Adipocyte (in vitro differentiated cells): Measurements from ENCODE around the gene PTHLH.

Experiments used
- DNase-seq: peaks from one replicate; pipeline ENCODE4 v3.0.0-alpha.2; 2015; ENCODE audit warnings: low read depth
- H3K27me3 ChIP-seq: replicated peaks from 2 replicates; pipeline ENCODE4 v1.7.0; 2013; ENCODE audit warnings: mild to moderate bottlenecking, low read length, moderate library complexity; ENCODE audit not compliant: control insufficient read depth, insufficient read depth
- H3K36me3 ChIP-seq: 2 replicates; pipeline ENCODE4 v1.7.0; 2013; ENCODE audit warnings: low read length, mild to moderate bottlenecking, moderate library complexity; ENCODE audit not compliant: control insufficient read depth, insufficient read depth, severe bottlenecking
- H3K4me1 ChIP-seq: 2 replicates; pipeline ENCODE4 v1.7.0; 2013; ENCODE audit warnings: mild to moderate bottlenecking, low read length, moderate library complexity; ENCODE audit not compliant: control insufficient read depth, insufficient read depth
- H3K4me3 ChIP-seq: 2 replicates; pipeline ENCODE4 v1.7.0; 2013; ENCODE audit warnings: mild to moderate bottlenecking, low read length, moderate library complexity
- H3K9ac ChIP-seq: 2 replicates; pipeline ENCODE4 v1.7.0; 2013; ENCODE audit warnings: mild to moderate bottlenecking, low read length, moderate library complexity
- H3K9me3 ChIP-seq: 2 replicates; pipeline ENCODE4 v1.7.0; 2013; ENCODE audit warnings: mild to moderate bottlenecking, low read length, moderate library complexity; ENCODE audit not compliant: control insufficient read depth

PTHLH gene

GRCh38 chr12:27996761-27997160, 24.2 kb upstream of the PTHLH start:
- Histone ChIP-seq H3K27me3 (no peaks in the 10 kb centered on the region), H3K36me3 (no peaks in the 10 kb centered on the region), H3K4me3 (no peak overlapping the region), H3K9me3 (no peaks in the 10 kb centered on the region), H3K9ac (no peak overlapping the region), H3K4me1 (peaks cover 11% of the 10 kb centered on the region)
- no peak for DNase-seq

- Histone ChIP-seq H3K27me3 (no peaks in the 10 kb centered on the region), H3K36me3 (no peaks in the 10 kb centered on the region), H3K4me1 (peaks cover 11% of the 10 kb centered on the region), H3K9me3 (peaks cover 5% of the 10 kb centered on the region), H3K9ac (no peak overlapping the region), H3K4me3 (no peak overlapping the region)
- no peak for DNase-seq
Measured at GRCh38 chr12:27995406-27995805, 22.9 kb upstream of the PTHLH start.

- Histone ChIP-seq H3K9me3 (peaks cover 5% of the 10 kb centered on the region), H3K36me3 (no peaks in the 10 kb centered on the region), H3K4me1 (peaks cover 4% of the 10 kb centered on the region), H3K9ac (no peak overlapping the region), H3K27me3 (no peaks in the 10 kb centered on the region), H3K4me3 (no peak overlapping the region)
- no peak for DNase-seq
Measured at GRCh38 chr12:27988594-27989233, 16.2 kb upstream of the PTHLH start.

GRCh38 chr12:27987331-27987730, 14.8 kb upstream of the PTHLH start:
- Histone ChIP-seq H3K9ac (no peak overlapping the region), H3K27me3 (no peaks in the 10 kb centered on the region), H3K4me1 (peaks cover 4% of the 10 kb centered on the region), H3K36me3 (no peaks in the 10 kb centered on the region), H3K4me3 (no peak overlapping the region), H3K9me3 (peaks cover 5% of the 10 kb centered on the region)
- DNase-seq = no peak

GRCh38 chr12:27984275-27984674, 11.7 kb upstream of the PTHLH start:
- H3K4me1 ChIP-seq = peaks cover 4% of the 10 kb centered on the region
- no peaks in the 10 kb centered on the region for H3K9me3 ChIP-seq
- H3K36me3 ChIP-seq = no peaks in the 10 kb centered on the region
- no peaks in the 10 kb centered on the region for H3K27me3 ChIP-seq
- DNase-seq = peak; percentile 71
- no peak overlapping the region for H3K4me3 ChIP-seq
- no peak overlapping the region for H3K9ac ChIP-seq

- H3K27me3 ChIP-seq = no peaks in the 10 kb centered on the region
- peaks cover 4% of the 10 kb centered on the region for H3K4me1 ChIP-seq
- H3K9ac ChIP-seq = no peak overlapping the region
- H3K4me3 ChIP-seq = no peak overlapping the region
- DNase-seq = no peak
- H3K36me3 ChIP-seq = no peaks in the 10 kb centered on the region
- no peaks in the 10 kb centered on the region for H3K9me3 ChIP-seq
Measured at GRCh38 chr12:27982951-27983350, 10.4 kb upstream of the PTHLH start.

- Histone ChIP-seq H3K36me3 (no peaks in the 10 kb centered on the region), H3K9me3 (no peaks in the 10 kb centered on the region), H3K27me3 (no peaks in the 10 kb centered on the region), H3K4me3 (no peak overlapping the region), H3K4me1 (peaks cover 4% of the 10 kb centered on the region), H3K9ac (no peak overlapping the region)
- no peak for DNase-seq
Measured at GRCh38 chr12:27982385-27982784, 9.9 kb upstream of the PTHLH start.

- no peaks in the 10 kb centered on the region for H3K36me3 ChIP-seq
Measured at GRCh38 chr12:27981874-27982273, 9.3 kb upstream of the PTHLH start.

GRCh38 chr12:27979145-27979544, 6.6 kb upstream of the PTHLH start:
- DNase-seq = peak; percentile 75
- H3K9ac ChIP-seq = no peak overlapping the region
- H3K36me3 ChIP-seq = no peaks in the 10 kb centered on the region
- no peaks in the 10 kb centered on the region for H3K9me3 ChIP-seq
- peaks cover 4% of the 10 kb centered on the region for H3K27me3 ChIP-seq
- H3K4me1 ChIP-seq = peaks cover 15% of the 10 kb centered on the region
- H3K4me3 ChIP-seq = no peak overlapping the region

More at GRCh38 chr12:27981874-27982273, 9.3 kb upstream of the PTHLH start:
- peak; percentile 32 for DNase-seq
- Histone ChIP-seq H3K4me1 (peaks cover 4% of the 10 kb centered on the region), H3K27me3 (no peaks in the 10 kb centered on the region), H3K9ac (no peak overlapping the region), H3K9me3 (no peaks in the 10 kb centered on the region), H3K4me3 (no peak overlapping the region)

- peak; percentile 54 for DNase-seq
- no peaks in the 10 kb centered on the region for H3K9me3 ChIP-seq
- peaks cover 4% of the 10 kb centered on the region for H3K27me3 ChIP-seq
- H3K9ac ChIP-seq = no peak overlapping the region
- H3K4me3 ChIP-seq = peak overlapping the region; percentile 72
- H3K4me1 ChIP-seq = peaks cover 13% of the 10 kb centered on the region
- H3K36me3 ChIP-seq = no peaks in the 10 kb centered on the region
Measured at GRCh38 chr12:27975222-27976136, 2.9 kb upstream of the PTHLH start.

- H3K36me3 ChIP-seq = no peaks in the 10 kb centered on the region
- H3K4me1 ChIP-seq = peaks cover 13% of the 10 kb centered on the region
- H3K27me3 ChIP-seq = peaks cover 4% of the 10 kb centered on the region
- H3K4me3 ChIP-seq = peak overlapping the region; percentile 72
- H3K9me3 ChIP-seq = no peaks in the 10 kb centered on the region
- DNase-seq = no peak
- H3K9ac ChIP-seq = no peak overlapping the region
Measured at GRCh38 chr12:27974735-27975221, 2.2 kb upstream of the PTHLH start.
